ENCODE data around the gene DCAF11.

The DCAF11 gene

DNA sequence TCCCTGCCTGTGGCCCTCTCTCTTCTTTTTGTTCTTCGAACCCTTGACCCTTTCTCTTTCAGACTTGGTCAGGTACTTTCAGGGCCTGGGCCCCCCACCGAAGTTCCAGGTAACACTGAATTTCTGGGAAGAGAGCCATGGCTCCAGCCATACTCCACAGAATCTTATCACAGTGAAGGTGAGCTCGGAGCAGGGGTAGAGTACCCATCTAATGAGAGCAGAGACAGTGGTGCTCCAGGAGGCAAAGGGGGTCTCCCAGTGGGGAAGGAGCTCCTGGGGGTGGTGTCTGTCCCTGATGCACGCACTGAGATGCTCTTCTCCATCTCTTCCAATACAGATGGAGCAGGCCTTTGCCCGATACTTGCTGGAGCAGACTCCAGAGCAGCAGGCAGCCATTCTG is 51.2 kb downstream of the DCAF11 start:
- DNase-seq, result no peak

DNA sequence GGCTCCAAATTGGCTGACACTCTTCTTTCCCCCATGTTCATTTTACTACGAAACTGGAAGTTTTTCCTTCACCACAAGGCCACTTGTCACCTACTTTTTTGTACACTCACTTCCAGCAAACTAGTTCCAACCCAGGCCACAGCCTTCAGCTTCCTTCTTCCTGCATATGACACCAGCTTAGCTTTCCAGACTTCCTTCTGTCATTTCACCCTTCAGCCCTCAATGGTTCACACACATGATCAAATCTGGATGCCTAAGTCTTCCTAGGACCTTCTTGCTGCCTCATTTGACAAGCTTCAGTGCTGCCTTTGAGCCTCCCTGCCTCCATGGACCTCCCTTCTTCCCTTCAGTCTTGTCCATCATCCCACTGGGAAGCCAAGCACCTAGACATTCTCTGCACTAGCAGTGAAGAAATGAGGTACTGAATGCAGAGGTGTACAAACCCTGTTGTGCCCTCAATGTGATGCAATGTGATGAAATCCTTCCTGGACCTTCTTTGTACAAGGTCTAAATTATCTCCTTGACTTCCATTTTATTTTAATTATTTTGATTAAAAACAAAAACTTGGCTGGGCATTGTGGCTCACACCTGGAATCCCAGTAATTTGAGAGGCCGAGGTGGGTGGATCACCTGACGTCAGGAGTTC is 53.0 kb downstream of the DCAF11 start:
- DNase-seq, result no peak

DNA sequence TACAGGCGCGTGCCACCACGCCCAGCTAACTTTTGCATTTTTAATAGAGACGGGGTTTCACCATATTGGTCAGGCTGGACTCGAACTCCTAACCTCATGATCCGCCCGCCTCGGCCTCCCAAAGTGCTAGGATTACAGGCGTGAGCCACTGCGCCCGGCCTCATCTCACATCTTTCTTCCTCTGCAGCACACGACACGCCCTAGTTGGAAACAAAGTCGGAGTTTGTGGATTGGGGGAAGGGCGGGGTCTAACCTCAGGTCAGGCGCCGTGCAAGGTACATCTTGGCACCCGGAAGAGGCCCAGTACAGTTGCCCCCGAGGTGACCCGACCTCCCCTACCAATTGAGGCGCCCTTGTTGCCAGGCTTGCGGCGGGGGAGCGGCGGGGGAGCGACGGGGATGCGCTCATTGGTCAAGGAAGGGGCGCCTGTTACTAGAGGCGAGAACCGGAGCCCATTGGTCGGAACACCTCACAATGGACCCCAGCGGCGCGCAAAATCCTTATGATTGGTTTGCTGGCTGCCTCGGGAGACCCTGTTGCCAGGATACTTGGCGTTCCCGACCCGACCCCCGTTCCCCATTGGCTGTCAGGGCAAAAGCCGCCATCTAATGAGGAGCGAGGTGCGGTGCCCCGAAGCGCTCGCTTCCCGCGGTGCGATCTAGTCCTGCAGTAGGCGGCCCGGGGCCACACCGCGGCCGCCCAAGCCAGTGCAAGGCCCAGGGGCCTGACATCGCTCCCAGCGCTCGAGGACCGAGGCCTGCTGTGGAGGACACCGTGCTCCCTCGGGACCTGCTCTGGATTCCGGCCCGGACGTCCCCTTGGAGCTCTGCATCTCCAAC is 57.1 kb downstream of the DCAF11 start, which contains the start of gene REC8:
Gene REC8, plus strand, starts transcription at position 659 of the 839 bp plus-strand sequence. CDS start 473 bp downstream, outside the sequence.
- peak; percentile 88 for DNase-seq

DNA sequence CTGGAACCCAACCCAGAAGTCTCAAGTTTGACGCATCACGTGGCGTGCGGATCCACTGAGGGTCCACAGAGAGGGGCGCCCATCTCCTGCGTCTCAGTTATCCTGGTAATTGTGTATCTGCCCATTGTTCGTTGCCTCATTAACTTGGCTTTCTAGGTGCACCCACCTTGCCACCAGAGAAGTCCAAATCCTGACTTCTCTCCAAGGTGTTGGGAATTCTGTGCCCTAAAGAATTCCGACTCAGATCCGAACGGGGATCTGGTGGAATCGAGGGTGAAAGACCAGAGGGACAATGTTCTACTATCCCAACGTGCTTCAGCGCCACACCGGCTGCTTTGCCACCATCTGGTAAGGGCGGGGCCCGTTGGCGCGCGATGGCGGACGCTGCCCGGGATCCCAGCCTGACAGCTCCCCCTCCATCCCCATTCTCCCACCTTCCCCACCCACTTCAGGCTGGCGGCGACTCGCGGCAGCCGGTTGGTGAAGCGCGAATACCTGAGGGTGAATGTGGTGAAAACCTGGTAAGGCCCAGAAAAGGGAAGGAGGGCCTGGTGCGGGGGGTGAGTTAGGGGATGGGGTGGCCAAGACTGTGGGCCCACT is 57.8 kb downstream of the DCAF11 start:
- DNase-seq, result no peak

DNA sequence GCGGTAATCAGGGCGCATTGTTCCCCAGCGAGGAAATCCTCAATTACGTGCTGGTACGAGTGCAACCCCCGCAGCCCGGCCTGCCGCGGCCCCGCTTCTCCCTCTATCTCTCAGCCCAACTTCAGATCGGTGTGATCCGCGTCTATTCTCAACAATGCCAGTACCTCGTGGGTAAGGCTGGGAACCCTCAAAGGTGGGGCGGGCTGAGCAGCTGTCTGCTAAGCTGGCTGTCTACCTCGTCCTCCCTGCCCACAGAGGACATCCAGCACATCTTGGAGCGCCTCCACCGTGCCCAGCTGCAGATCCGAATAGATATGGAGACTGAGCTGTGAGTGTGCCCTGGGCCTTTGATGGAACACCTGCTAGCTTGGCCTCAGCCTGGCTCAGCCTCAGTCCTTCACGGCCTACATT is 58.3 kb downstream of the DCAF11 start:
- DNase-seq, result no peak
